ENCODE data around the gene GRB10. TPM values are rescaled to one million over a fixed set of nuclear protein-coding genes. Genes with fewer than 3 reads are reported as not detected.
A peak's percentile ranks its signal among the peaks of the same experiment; 100 is the strongest.

Gene GRB10
- total RNA-seq, 1 donor from 2014 or later = 33.9 TPM

DNA sequence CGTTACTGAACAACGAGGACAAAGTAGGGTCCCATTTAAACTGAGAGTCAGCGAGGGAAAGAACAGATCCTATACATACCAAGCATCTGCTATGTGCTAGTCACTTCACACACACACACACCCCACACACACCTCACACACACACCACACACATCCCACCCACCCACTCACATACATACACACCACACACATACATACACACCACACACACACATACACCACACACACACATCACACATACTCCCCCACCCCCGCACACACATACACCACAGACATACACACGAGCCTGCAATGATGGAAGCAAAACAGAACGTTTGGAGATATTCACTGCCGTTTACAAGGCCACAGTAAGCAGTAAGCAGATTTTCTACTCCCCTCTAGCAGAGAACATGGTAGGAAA lies 607 bp upstream of the GRB10 start:
- Histone ChIP-seq H3K79me2 (ENCODE audit: low read depth) (peaks cover 88% of the 10 kb centered on the region), H3K27ac (no peak overlapping the region), H3K27me3 (no peaks in the 10 kb centered on the region), H2AFZ (replicated peaks) (no peak overlapping the region), H4K20me1 (ENCODE audit: low read depth) (peaks cover 26% of the 10 kb centered on the region), H3K36me3 (no peaks in the 10 kb centered on the region), H3K9me3 (ENCODE audit: low read depth) (no peaks in the 10 kb centered on the region), H3F3A (ENCODE audit: low read depth) (peaks cover 3% of the 10 kb centered on the region), H3K4me1 (peaks cover 15% of the 10 kb centered on the region), H3K4me2 (peak overlapping the region; percentile 79), H3K4me3 (peak overlapping the region; percentile 65), H3K9ac (no peak overlapping the region)
- H3K27ac Mint-ChIP-seq = peak overlapping the region; percentile 39
- peak overlapping the region; percentile 93 for H3K4me3 Mint-ChIP-seq
- H3K36me3 Mint-ChIP-seq = peaks cover 66% of the 10 kb centered on the region
- peaks cover 63% of the 10 kb centered on the region for H3K9me3 Mint-ChIP-seq
- H3K4me1 Mint-ChIP-seq = peaks cover 33% of the 10 kb centered on the region
- no peak for DNase-seq (ENCODE audit: low spot score)
- TF ChIP-seq, protein P1, sequence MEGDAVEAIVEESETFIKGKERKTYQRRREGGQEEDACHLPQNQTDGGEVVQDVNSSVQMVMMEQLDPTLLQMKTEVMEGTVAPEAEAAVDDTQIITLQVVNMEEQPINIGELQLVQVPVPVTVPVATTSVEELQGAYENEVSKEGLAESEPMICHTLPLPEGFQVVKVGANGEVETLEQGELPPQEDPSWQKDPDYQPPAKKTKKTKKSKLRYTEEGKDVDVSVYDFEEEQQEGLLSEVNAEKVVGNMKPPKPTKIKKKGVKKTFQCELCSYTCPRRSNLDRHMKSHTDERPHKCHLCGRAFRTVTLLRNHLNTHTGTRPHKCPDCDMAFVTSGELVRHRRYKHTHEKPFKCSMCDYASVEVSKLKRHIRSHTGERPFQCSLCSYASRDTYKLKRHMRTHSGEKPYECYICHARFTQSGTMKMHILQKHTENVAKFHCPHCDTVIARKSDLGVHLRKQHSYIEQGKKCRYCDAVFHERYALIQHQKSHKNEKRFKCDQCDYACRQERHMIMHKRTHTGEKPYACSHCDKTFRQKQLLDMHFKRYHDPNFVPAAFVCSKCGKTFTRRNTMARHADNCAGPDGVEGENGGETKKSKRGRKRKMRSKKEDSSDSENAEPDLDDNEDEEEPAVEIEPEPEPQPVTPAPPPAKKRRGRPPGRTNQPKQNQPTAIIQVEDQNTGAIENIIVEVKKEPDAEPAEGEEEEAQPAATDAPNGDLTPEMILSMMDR (IDR thresholded peaks at IDR 0.05) = no peak
- TF ChIP-seq EZH2 (IDR thresholded peaks at IDR 0.05) (no peak), EZH2phosphoT487 (IDR thresholded peaks at IDR 0.05) (no peak)
- H3K27me3 Mint-ChIP-seq (ENCODE audit: insufficient read depth, low read depth) = peaks cover 9% of the 10 kb centered on the region

DNA sequence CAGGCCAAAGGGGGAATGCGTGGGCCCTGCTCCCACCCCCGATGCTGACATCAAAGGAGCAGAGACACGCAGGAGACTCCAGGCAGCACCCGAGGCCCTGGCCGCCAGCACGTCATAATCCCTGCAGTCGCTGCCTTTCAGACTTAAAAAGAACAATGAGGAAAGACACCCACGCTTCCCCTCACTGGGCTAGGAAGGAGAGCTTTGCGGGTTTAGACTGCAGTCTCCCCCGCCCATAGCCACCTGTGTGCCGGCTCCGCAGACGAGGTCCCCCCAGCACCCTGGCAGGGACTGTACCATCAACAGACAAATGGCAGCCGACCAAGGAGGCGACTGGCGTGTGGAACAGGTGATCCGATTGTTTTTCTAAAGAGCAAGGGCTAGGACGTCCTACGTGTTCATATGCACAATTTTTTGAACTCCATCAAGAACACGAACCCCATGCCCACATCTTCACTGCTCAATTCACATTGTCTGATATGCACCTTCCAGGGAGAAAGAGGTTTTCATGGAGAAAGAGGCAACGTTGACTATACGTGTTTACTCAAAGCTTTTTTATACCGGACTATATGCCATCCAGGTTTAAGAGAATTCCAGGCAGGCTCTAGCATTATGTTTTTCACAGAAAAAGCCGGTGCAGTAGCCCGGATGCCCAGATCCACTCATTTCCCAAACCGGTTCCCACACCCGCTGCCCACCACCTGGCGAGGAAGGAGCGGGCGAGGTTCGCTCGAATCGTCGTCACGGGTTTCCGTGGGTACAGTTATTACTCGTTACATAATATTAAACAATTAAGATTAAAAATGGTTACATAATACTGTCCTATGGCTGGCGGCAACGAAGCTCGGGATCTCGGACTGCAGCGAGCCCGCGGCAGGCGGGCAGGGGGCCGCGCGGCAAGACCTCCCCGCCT lies 1.1 kb downstream of the GRB10 start:
- H3K9me3 ChIP-seq (ENCODE audit: low read depth) = no peaks in the 10 kb centered on the region
- H3K4me1 ChIP-seq = peaks cover 15% of the 10 kb centered on the region
- peaks cover 27% of the 10 kb centered on the region for H4K20me1 ChIP-seq (ENCODE audit: low read depth)
- Mint-ChIP-seq H3K4me3 (peak overlapping the region; percentile 84), H3K4me1 (peaks cover 33% of the 10 kb centered on the region), H3K27ac (no peak overlapping the region), H3K36me3 (peaks cover 67% of the 10 kb centered on the region), H3K27me3 (ENCODE audit: insufficient read depth, low read depth) (peaks cover 9% of the 10 kb centered on the region), H3K9me3 (peaks cover 56% of the 10 kb centered on the region)
- no peak overlapping the region for H2AFZ ChIP-seq (replicated peaks)
- no peak overlapping the region for H3K9ac ChIP-seq
- peak overlapping the region; percentile 65 for H3K4me3 ChIP-seq
- no peak overlapping the region for H3K27ac ChIP-seq
- no peaks in the 10 kb centered on the region for H3K27me3 ChIP-seq
- peak; percentile 60 for DNase-seq (ENCODE audit: low spot score)
- peak overlapping the region; percentile 82 for H3K4me2 ChIP-seq
- TF ChIP-seq, protein P1 (IDR thresholded peaks at IDR 0.05) = no peak
- TF ChIP-seq EZH2phosphoT487 (IDR thresholded peaks at IDR 0.05) (no peak), EZH2 (IDR thresholded peaks at IDR 0.05) (no peak)
- H3K79me2 ChIP-seq (ENCODE audit: low read depth) = peaks cover 79% of the 10 kb centered on the region
- H3K36me3 ChIP-seq = no peaks in the 10 kb centered on the region
- H3F3A ChIP-seq (ENCODE audit: low read depth) = peaks cover 3% of the 10 kb centered on the region

DNA sequence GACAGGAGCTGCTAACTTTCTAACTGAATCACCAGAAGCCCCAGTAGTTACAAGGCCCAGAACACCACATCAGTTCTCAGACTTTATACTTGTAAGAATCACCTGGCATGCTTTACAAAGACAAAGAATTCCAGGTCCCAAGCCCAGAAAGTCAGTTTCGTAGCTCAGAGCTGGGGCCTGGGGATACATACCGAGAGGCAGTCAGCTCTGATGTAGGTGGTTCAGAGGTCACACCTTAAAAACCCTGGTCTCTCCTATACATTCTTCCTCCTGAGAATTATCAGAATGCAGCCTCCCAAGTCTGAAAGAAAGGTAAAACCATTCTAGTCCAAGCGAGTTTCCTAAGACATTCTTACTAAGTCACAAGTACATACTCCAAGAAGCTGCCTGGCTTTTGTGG lies 2.3 kb downstream of the GRB10 start:
- Histone ChIP-seq H3K79me2 (ENCODE audit: low read depth) (peaks cover 75% of the 10 kb centered on the region), H3K9me3 (ENCODE audit: low read depth) (no peaks in the 10 kb centered on the region), H3K4me3 (no peak overlapping the region), H3K27ac (no peak overlapping the region), H2AFZ (replicated peaks) (no peak overlapping the region), H3F3A (ENCODE audit: low read depth) (peaks cover 3% of the 10 kb centered on the region), H3K9ac (no peak overlapping the region), H3K4me2 (no peak overlapping the region), H3K36me3 (no peaks in the 10 kb centered on the region), H3K27me3 (no peaks in the 10 kb centered on the region), H3K4me1 (peaks cover 21% of the 10 kb centered on the region), H4K20me1 (ENCODE audit: low read depth) (peaks cover 39% of the 10 kb centered on the region)
- Mint-ChIP-seq H3K4me3 (no peak overlapping the region), H3K4me1 (peaks cover 37% of the 10 kb centered on the region), H3K27ac (no peak overlapping the region), H3K9me3 (peaks cover 53% of the 10 kb centered on the region), H3K27me3 (ENCODE audit: insufficient read depth, low read depth) (peaks cover 9% of the 10 kb centered on the region), H3K36me3 (peaks cover 65% of the 10 kb centered on the region)
- TF ChIP-seq, protein P1 (IDR thresholded peaks at IDR 0.05) = no peak
- TF ChIP-seq EZH2 (IDR thresholded peaks at IDR 0.05) = no peak
- no peak for DNase-seq (ENCODE audit: low spot score)

Data from neural progenitor cell (in vitro differentiated cells).